H1 (cell line): Measurements from ENCODE around the gene TMEM272. TPM values are rescaled to one million over a fixed set of nuclear protein-coding genes. Genes with fewer than 3 reads are reported as not detected.

Experiments used
- CTCF ChIA-PET: fragments of 300-600 bp; sonication (Branson Sonifier 250); formaldehyde crosslinking; loops from one replicate; lab custom pipeline; 2021; ENCODE audit not compliant: partially characterized antibody; lab: Charles Lee
- POLR2A ChIA-PET: fragments of 300-600 bp; sonication (Branson Sonifier 250); formaldehyde crosslinking; loops from one replicate; lab custom pipeline; 2021; ENCODE audit warnings: inconsistent platforms; ENCODE audit not compliant: partially characterized antibody; lab: Charles Lee
- DNase-seq, 2 experiments: peaks; one replicate each; pipeline versions ENCODE4 v3.0.0 to v3.0.0-alpha.2; 2010 to 2022; ENCODE audit warnings: low spot score in 2 of 2, low read depth in 1 of 2, mixed read lengths in 1 of 2
- FAIRE-seq: peaks from 2 replicates; lab custom pipeline; 2011; peaks lifted over from hg19 to GRCh38; lab: Jason Lieb, UNC
- H2AFZ ChIP-seq: 2 replicates; pipeline ENCODE4 v1.8.1; 2012; ENCODE audit warnings: low read length, inconsistent platforms
- H2AK5ac ChIP-seq: 2 replicates; pipeline ENCODE4 v1.6.1; 2013; ENCODE audit warnings: low read depth, low read length
- H2BK120ac ChIP-seq: replicated peaks from 2 replicates; pipeline ENCODE3; 2013; ENCODE audit warnings: low read depth, low read length, inconsistent platforms
- H2BK12ac ChIP-seq: 2 replicates; pipeline ENCODE4 v1.6.1; 2013; ENCODE audit warnings: low read depth, low read length
- H2BK15ac ChIP-seq: 2 replicates; pipeline ENCODE4 v1.6.1; 2013; ENCODE audit warnings: low read length
- H2BK20ac ChIP-seq: 2 replicates; pipeline ENCODE4 v1.6.1; 2013; ENCODE audit warnings: low read length
- H2BK5ac ChIP-seq: 2 replicates; pipeline ENCODE4 v1.6.1; 2013; ENCODE audit warnings: low read depth, low read length
- H3K14ac ChIP-seq: 2 replicates; pipeline ENCODE4 v1.6.1; 2013; ENCODE audit warnings: inconsistent platforms; ENCODE audit not compliant: insufficient read length
- H3K18ac ChIP-seq: 2 replicates; pipeline ENCODE4 v1.6.1; 2013; ENCODE audit warnings: low read length; ENCODE audit errors: extremely low read depth
- H3K23ac ChIP-seq: 2 replicates; pipeline ENCODE4 v1.6.1; 2013; ENCODE audit warnings: inconsistent platforms; ENCODE audit not compliant: insufficient read length
- H3K23me2 ChIP-seq: 2 replicates; pipeline ENCODE4 v1.6.1; 2013; ENCODE audit warnings: low read depth, low read length
- H3K27ac ChIP-seq: 2 replicates; pipeline ENCODE4 v1.6.1; 2011; ENCODE audit warnings: low read depth, low read length, inconsistent platforms
- H3K27me3 ChIP-seq, 4 experiments: replicated peaks in 1 of 4; 1 replicate in 1 of 4; 2 replicates in 3 of 4; pipeline versions ENCODE4 v1.6.1 to v1.8.1; 2011 to 2013; ENCODE audit warnings: low read length in 3 of 4, mild to moderate bottlenecking in 3 of 4, inconsistent platforms in 2 of 4, mixed read lengths in 2 of 4, moderate library complexity in 1 of 4; ENCODE audit not compliant: control insufficient read depth in 3 of 4, insufficient read depth in 3 of 4; ENCODE audit errors: extremely low read depth in 1 of 4
- H3K36me3 ChIP-seq, 4 experiments: 2 replicates each; pipeline versions ENCODE4 v1.6.1 to v1.8.1; 2011 to 2013; ENCODE audit warnings: mild to moderate bottlenecking in 4 of 4, low read length in 3 of 4, moderate library complexity in 2 of 4, control low read depth in 1 of 4, inconsistent platforms in 1 of 4; ENCODE audit not compliant: insufficient read depth in 4 of 4, control insufficient read depth in 2 of 4
- H3K4ac ChIP-seq: replicated peaks from 2 replicates; pipeline ENCODE3; 2013; ENCODE audit warnings: low read length, low read depth, mixed read lengths, inconsistent platforms; ENCODE audit not compliant: insufficient read length
- H3K4me1 ChIP-seq, 4 experiments: replicated peaks in 1 of 4; 1 replicate in 1 of 4; 2 replicates in 3 of 4; pipeline versions ENCODE4 v1.6.1 to v1.8.1; 2011 to 2013; ENCODE audit warnings: low read length in 3 of 4, inconsistent platforms in 2 of 4, mixed read lengths in 1 of 4; ENCODE audit not compliant: insufficient read depth in 4 of 4, control insufficient read depth in 3 of 4
- H3K4me2 ChIP-seq, 2 experiments: 2 replicates each; pipeline versions ENCODE4 v1.6.1 to v1.8.1; 2011 to 2013; ENCODE audit warnings: low read depth in 2 of 2, low read length in 2 of 2, control low read depth in 1 of 2, inconsistent platforms in 1 of 2, mild to moderate bottlenecking in 1 of 2; ENCODE audit not compliant: insufficient read depth in 1 of 2
- H3K4me3 ChIP-seq, 4 experiments: fragments of 200-600, 300-600 bp in 1 of 4; sonication (generic), shearing (Covaris generic), sonication (Bioruptor Twin) in 1 of 4; 2 replicates each; pipeline versions ENCODE4 v1.5.1 to v1.8.1; 2011 to 2016; ENCODE audit warnings: low read length in 4 of 4, low read depth in 3 of 4, control low read depth in 2 of 4, inconsistent platforms in 2 of 4, mild to moderate bottlenecking in 2 of 4, mixed read lengths in 1 of 4, moderate library complexity in 1 of 4; ENCODE audit not compliant: insufficient read depth in 2 of 4; ENCODE audit errors: extremely low read depth in 1 of 4
- H3K56ac ChIP-seq: replicated peaks from 2 replicates; pipeline ENCODE3; 2013; ENCODE audit warnings: low read depth, mild to moderate bottlenecking, mixed read lengths, low read length, inconsistent platforms; ENCODE audit not compliant: insufficient read length
- H3K79me1 ChIP-seq: 2 replicates; pipeline ENCODE4 v1.6.1; 2013; ENCODE audit warnings: low read depth, low read length, control low read depth
- H3K79me2 ChIP-seq, 2 experiments: 2 replicates each; pipeline versions ENCODE4 v1.6.1 to v1.8.1; 2012 to 2013; ENCODE audit warnings: low read length in 2 of 2, mild to moderate bottlenecking in 2 of 2, inconsistent platforms in 1 of 2; ENCODE audit not compliant: insufficient read depth in 2 of 2, control insufficient read depth in 1 of 2
- H3K9ac ChIP-seq, 4 experiments: replicated peaks in 1 of 4; 1 replicate in 1 of 4; 2 replicates in 3 of 4; pipeline versions ENCODE4 v1.6.1 to v1.8.1; 2011 to 2013; ENCODE audit warnings: low read depth in 3 of 4, low read length in 3 of 4, control low read depth in 2 of 4, mild to moderate bottlenecking in 2 of 4, moderate library complexity in 2 of 4, inconsistent platforms in 1 of 4; ENCODE audit errors: extremely low read depth in 1 of 4
- H3K9me3 ChIP-seq, 2 experiments: 2 replicates each; pipeline versions ENCODE4 v1.6.1 to v1.8.1; 2012 to 2013; ENCODE audit warnings: mild to moderate bottlenecking in 2 of 2, moderate library complexity in 2 of 2, control low read depth in 1 of 2, inconsistent platforms in 1 of 2, low read depth in 1 of 2, low read length in 1 of 2, mixed read lengths in 1 of 2; ENCODE audit not compliant: insufficient read depth in 2 of 2
- H4K20me1 ChIP-seq, 2 experiments: replicated peaks in 1 of 2; 2 replicates each; pipeline versions ENCODE3 to v1.8.1; 2011 to 2013; ENCODE audit warnings: inconsistent platforms in 2 of 2, low read length in 2 of 2, mild to moderate bottlenecking in 1 of 2; ENCODE audit not compliant: insufficient read depth in 2 of 2, control insufficient read depth in 1 of 2
- H4K5ac ChIP-seq: 2 replicates; pipeline ENCODE4 v1.6.1; 2013; ENCODE audit warnings: low read length, low read depth, mixed read lengths, inconsistent platforms; ENCODE audit not compliant: insufficient read length
- H4K8ac ChIP-seq: 2 replicates; pipeline ENCODE4 v1.8.0; 2013; ENCODE audit warnings: mild to moderate bottlenecking, moderate library complexity, low read length, inconsistent platforms; ENCODE audit not compliant: insufficient read depth; ENCODE audit errors: extremely low read depth
- H4K91ac ChIP-seq: replicated peaks from 2 replicates; pipeline ENCODE3; 2013; ENCODE audit warnings: low read length, mixed read lengths, inconsistent platforms; ENCODE audit not compliant: insufficient read length
- ASH2L ChIP-seq: fragments of 200-600, 300-600 bp; sonication (generic); IDR thresholded peaks from one replicate; pipeline ENCODE4 v1.7.1; 2017; ENCODE audit warnings: low read length
- ATF3 ChIP-seq: IDR thresholded peaks from 2 replicates; pipeline ENCODE4 v1.6.1; 2011; ENCODE audit warnings: low read depth, mild to moderate bottlenecking, low read length; ENCODE audit not compliant: insufficient read depth
- CTBP2 ChIP-seq: IDR thresholded peaks from 2 replicates; pipeline ENCODE4 v1.7.0; 2011; ENCODE audit warnings: borderline replicate concordance, mild to moderate bottlenecking, moderate library complexity, mixed read lengths, low read length; ENCODE audit not compliant: insufficient read depth, insufficient read length
- KDM1A ChIP-seq: fragments of 200-600, 300-600 bp; sonication (generic); IDR thresholded peaks from 2 replicates; pipeline ENCODE4 v1.7.1; 2016; ENCODE audit warnings: mild to moderate bottlenecking, low read length, borderline replicate concordance
- POLR2A ChIP-seq, 2 experiments: IDR thresholded peaks; 1 replicate in 1 of 2; 2 replicates in 1 of 2; pipeline ENCODE4 v1.6.1; 2011; ENCODE audit warnings: low read depth in 2 of 2, low read length in 2 of 2, mild to moderate bottlenecking in 2 of 2; ENCODE audit errors: control extremely low read depth in 1 of 2
- POLR2AphosphoS5 ChIP-seq: IDR thresholded peaks from 2 replicates; pipeline ENCODE4 v1.6.1; 2011; ENCODE audit warnings: low read depth, low read length
- TBP ChIP-seq: IDR thresholded peaks from 2 replicates; pipeline ENCODE4 v1.6.1; 2011; ENCODE audit warnings: low read depth, low read length, improper control_type of control experiment
- YY1 ChIP-seq: IDR thresholded peaks from 2 replicates; pipeline ENCODE4 v1.6.1; 2011; ENCODE audit warnings: low read depth, mild to moderate bottlenecking, low read length
- WGBS, 2 experiments: shearing (Covaris generic) in 1 of 2; methylation state at CpG; one replicate each; pipeline versions ENCODE4 v1.1.6 to v1.1.7; 2013 to 2015; ENCODE audit warnings: low lambda C conversion rate in 2 of 2, mixed read lengths in 2 of 2, inconsistent platforms in 1 of 2, low coverage in 1 of 2, missing lambda C conversion rate in 1 of 2; ENCODE audit not compliant: insufficient replicate concordance in 2 of 2, insufficient coverage in 1 of 2, insufficient read length in 1 of 2; ENCODE audit errors: extremely low coverage in 1 of 2, missing lambda C conversion rate in 1 of 2; 5-methylcytosine and 5-hydroxymethylcytosine counted together
- polyA plus RNA-seq, 7 experiments: library from polyadenylated mRNA; depleted of rRNA in 3 of 7; stranded (reverse) in 5 of 7; unstranded in 2 of 7; fragments of >200 nt in 5 of 7; fragments of 200-250 nt in 2 of 7; gene quantifications; 1 replicate in 5 of 7; 2 replicates in 1 of 7; 4 replicates in 1 of 7; pipeline versions ENCODE4 v1.2.1 to v1.2.3, GENCODE V29; 2011 to 2013; ENCODE audit warnings: missing spikeins in 2 of 7, mixed read lengths in 2 of 7
- total RNA-seq: library from RNA; stranded (reverse); fragmentation: NEBNext Ultra II Directional; extraction: Animal tissue kit (Norgen Biotek cat#: 25700); gene quantifications from 2 replicates; pipeline ENCODE4 v1.2.1, GENCODE V29; 2021

Gene TMEM272
- total and polyA plus RNA-seq, 2 of the 8 experiments (the other 6 are each of a cell fraction or from before 2014, with no cell fraction given) = 0.05 TPM; not detected in 1

DNA sequence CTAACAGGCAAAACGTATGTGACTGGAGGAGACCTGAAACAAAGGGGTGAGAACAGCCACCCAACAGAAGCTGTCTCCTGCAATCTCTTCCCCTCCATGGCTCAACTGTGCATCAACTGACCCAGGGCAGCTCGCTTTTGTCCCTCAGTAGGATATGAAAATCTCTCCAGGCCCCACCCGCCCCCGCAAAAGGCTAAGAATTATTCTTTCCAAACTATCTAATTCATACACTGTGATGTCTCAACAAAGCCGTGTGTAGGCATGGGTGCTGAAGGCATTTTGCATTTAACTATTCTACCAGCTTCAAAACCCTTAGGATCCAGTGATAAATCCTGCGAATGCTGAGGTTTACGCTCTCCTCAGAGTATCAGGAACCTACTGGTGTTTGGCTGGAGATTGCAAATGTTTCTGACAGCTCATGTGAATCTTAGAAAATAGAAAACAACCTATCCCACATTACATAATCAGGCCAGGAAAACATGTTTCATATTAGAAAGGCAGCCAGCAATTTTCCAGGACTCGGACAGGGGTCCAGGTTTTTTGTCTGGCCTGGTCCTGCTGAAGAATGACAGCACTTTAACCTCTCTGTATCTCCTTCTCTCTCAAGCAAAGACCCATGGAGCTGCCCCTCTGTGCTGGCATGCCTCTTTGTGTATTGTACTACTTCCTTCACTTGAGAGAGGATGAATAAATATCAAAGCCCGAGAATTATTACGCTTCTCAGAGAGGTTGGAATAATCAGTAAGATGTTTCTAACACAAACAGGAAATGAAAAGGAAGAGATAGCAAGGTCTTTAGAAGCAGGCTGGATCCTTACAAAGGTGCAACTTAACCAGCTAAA, 58.3 kb downstream of the TMEM272 start:
- no peaks in the 10 kb centered on the region for H3K79me1 ChIP-seq
- no peak overlapping the region for H3K27ac ChIP-seq
- no peak overlapping the region for H3K18ac ChIP-seq
- no peak overlapping the region for H3K23ac ChIP-seq
- no peak overlapping the region for H2BK20ac ChIP-seq
- no peak overlapping the region for H4K91ac ChIP-seq
- H3K4me2 ChIP-seq = no peak overlapping the region
- CTCF ChIA-PET = interaction anchor here (1.0 to 11.3 kb wide), 4 partner anchors 11 to 28 kb away, joined by 3 to 123 read pairs (median 6); no protein-coding TSS in a partner anchor
- H4K5ac ChIP-seq = no peak overlapping the region
- POLR2A ChIA-PET = interaction anchor here (0.7 to 1.9 kb wide), 7 partner anchors 9 to 334 kb away, joined by 3 to 6 read pairs (median 3); partner anchors contain the start of genes ATP7B and INTS6
- H2AK5ac ChIP-seq = no peak overlapping the region
- no peaks in the 10 kb centered on the region for H3K9me3 ChIP-seq
- DNase-seq = no peak
- H2BK120ac ChIP-seq = no peak overlapping the region
- no peak for TF ChIP-seq YY1
- no peak for TF ChIP-seq ASH2L
- no peak for TF ChIP-seq ATF3
- no peak for TF ChIP-seq TBP
- TF ChIP-seq POLR2AphosphoS5 = no peak
- no peak for TF ChIP-seq CTBP2
- no peak for TF ChIP-seq POLR2A (IDR thresholded peaks at IDR 0.05; ENCODE audit: control extremely low read depth in 1 of 2, low read depth in 2 of 2, low read length in 2 of 2)
- no peak for TF ChIP-seq KDM1A
- H3K27me3 ChIP-seq = no peaks in the 10 kb centered on the region; a peak in 1 of 7 replicates
- H2BK5ac ChIP-seq = no peak overlapping the region
- no peaks in the 10 kb centered on the region for H3K36me3 ChIP-seq
- H3K14ac ChIP-seq = no peak overlapping the region
- no peak overlapping the region for H3K9ac ChIP-seq
- H3K4ac ChIP-seq = no peak overlapping the region
- no peaks in the 10 kb centered on the region for H3K79me2 ChIP-seq
- H3K56ac ChIP-seq = no peak overlapping the region
- no peak for FAIRE-seq
- H3K23me2 ChIP-seq = no peaks in the 10 kb centered on the region
- H4K8ac ChIP-seq = no peak overlapping the region
- H2BK15ac ChIP-seq = no peak overlapping the region
- no peak overlapping the region for H2BK12ac ChIP-seq
- no peaks in the 10 kb centered on the region for H4K20me1 ChIP-seq
- H3K4me3 ChIP-seq = no peak overlapping the region
- H2AFZ ChIP-seq = no peak overlapping the region
- 87% methylated on average over 9 of the region's 10 CpGs; no CpG with 5 or more reads in 1 of the 2 experiments for WGBS, 2 experiments
- H3K4me1 ChIP-seq = peaks cover 0 to 4% (median 0%) of the 10 kb centered on the region in 4 experiments; a peak in 1 of 7 replicates
